HEK293 (cell line): ENCODE results near the gene ICAM3.

Source experiments
- CTCF ChIA-PET: fragments of 350-600 bp; formaldehyde crosslinking; extraction: SDS; loops from one replicate; lab custom pipeline; 2021; ENCODE audit warnings: antibody characterized with exemption; lab: Yijun Ruan, JAX
- POLR2A ChIA-PET: fragments of 300-600 bp; formaldehyde crosslinking; extraction: SDS; loops from one replicate; lab custom pipeline; 2020; ENCODE audit warnings: antibody characterized with exemption, inconsistent platforms; lab: Yijun Ruan, JAX
- H3K27ac ChIP-seq: fragments of 200-500 bp; sonication (Bioruptor generic); 2 replicates; pipeline ENCODE4 v1.5.1; 2014; ENCODE audit warnings: low read depth, low read length, control low read depth, inconsistent platforms; ENCODE audit errors: extremely low read depth
- H3K36me3 ChIP-seq, 2 experiments: fragments of 200-500 bp in 1 of 2; sonication (Bioruptor generic) in 1 of 2; 1 replicate in 1 of 2; 2 replicates in 1 of 2; pipeline ENCODE4 v1.5.1; 2014 to 2017; ENCODE audit warnings: inconsistent platforms in 2 of 2, low read length in 2 of 2; ENCODE audit not compliant: control insufficient read depth in 2 of 2, insufficient read depth in 1 of 2
- H3K4me1 ChIP-seq: fragments of 200-500 bp; sonication (Bioruptor generic); 2 replicates; pipeline ENCODE4 v1.5.1; 2014; ENCODE audit warnings: mild to moderate bottlenecking, low read length, inconsistent platforms; ENCODE audit not compliant: control insufficient read depth, insufficient read depth
- H3K4me3 ChIP-seq: 2 replicates; pipeline ENCODE4 v1.5.1; 2011; ENCODE audit warnings: low read depth, mild to moderate bottlenecking, control low read depth, low read length, moderate library complexity
- H3K9me3 ChIP-seq: fragments of 200-500 bp; sonication (Bioruptor generic); 2 replicates; pipeline ENCODE4 v1.5.1; 2014; ENCODE audit warnings: low read depth, low read length, inconsistent platforms; ENCODE audit not compliant: control insufficient read depth, insufficient read depth
- GLIS1 ChIP-seq: fragments of 450-650 bp; formaldehyde crosslinking; IDR thresholded peaks from 2 replicates; pipeline ENCODE4 v1.5.1; 2016; ENCODE audit warnings: missing biosample characterization, missing genetic modification characterization
- IKZF3 ChIP-seq: fragments of 450-650 bp; IDR thresholded peaks from 2 replicates; pipeline ENCODE4 v1.5.0; 2018; ENCODE audit warnings: missing biosample characterization, mild to moderate bottlenecking, missing genetic modification characterization, moderate library complexity
- KLF9 ChIP-seq: fragments of 450-650 bp; formaldehyde crosslinking; IDR thresholded peaks from 2 replicates; pipeline ENCODE4 v1.5.1; 2016; ENCODE audit warnings: missing biosample characterization, missing genetic modification characterization, low read depth
- MZF1 ChIP-seq: fragments of 450-650 bp; formaldehyde crosslinking; IDR thresholded peaks from 2 replicates; pipeline ENCODE4 v1.5.1; 2017; ENCODE audit warnings: missing biosample characterization, missing genetic modification characterization, borderline replicate concordance
- RBAK ChIP-seq: fragments of 450-650 bp; formaldehyde crosslinking; IDR thresholded peaks from 2 replicates; pipeline ENCODE4 v1.5.1; 2016; ENCODE audit warnings: missing biosample characterization, missing genetic modification characterization
- SCRT1 ChIP-seq: fragments of 450-650 bp; formaldehyde crosslinking; IDR thresholded peaks from 2 replicates; pipeline ENCODE4 v1.5.1; 2016; ENCODE audit warnings: missing biosample characterization, missing genetic modification characterization, borderline replicate concordance
- SP3 ChIP-seq: fragments of 450-650 bp; formaldehyde crosslinking; IDR thresholded peaks from 2 replicates; pipeline ENCODE4 v1.5.1; 2016; ENCODE audit warnings: missing biosample characterization, missing genetic modification characterization
- SP7 ChIP-seq: fragments of 450-650 bp; formaldehyde crosslinking; IDR thresholded peaks from 2 replicates; pipeline ENCODE4 v1.5.1; 2016; ENCODE audit warnings: missing biosample characterization, missing genetic modification characterization
- ZBTB20 ChIP-seq: fragments of 450-650 bp; formaldehyde crosslinking; IDR thresholded peaks from 2 replicates; pipeline ENCODE4 v1.5.1; 2016; ENCODE audit warnings: missing biosample characterization, missing genetic modification characterization
- ZBTB48 ChIP-seq: fragments of 450-650 bp; formaldehyde crosslinking; IDR thresholded peaks from 2 replicates; pipeline ENCODE4 v1.5.1; 2016; ENCODE audit warnings: missing biosample characterization, missing genetic modification characterization
- ZBTB8A ChIP-seq: fragments of 450-650 bp; formaldehyde crosslinking; IDR thresholded peaks from 2 replicates; pipeline ENCODE4 v1.5.1; 2016; ENCODE audit warnings: missing biosample characterization, missing genetic modification characterization
- ZFP41 ChIP-seq: fragments of 450-650 bp; formaldehyde crosslinking; IDR thresholded peaks from 2 replicates; pipeline ENCODE4 v1.5.1; 2016; ENCODE audit warnings: missing biosample characterization, missing genetic modification characterization, borderline replicate concordance
- ZFP69B ChIP-seq: fragments of 450-650 bp; formaldehyde crosslinking; IDR thresholded peaks from 2 replicates; pipeline ENCODE4 v1.5.1; 2016; ENCODE audit warnings: missing biosample characterization, missing genetic modification characterization
- ZIC2 ChIP-seq: fragments of 450-650 bp; formaldehyde crosslinking; IDR thresholded peaks from 2 replicates; pipeline ENCODE4 v1.5.1; 2016; ENCODE audit warnings: missing biosample characterization, missing genetic modification characterization
- ZNF169 ChIP-seq: fragments of 450-650 bp; formaldehyde crosslinking; IDR thresholded peaks from 2 replicates; pipeline ENCODE4 v1.5.1; 2016; ENCODE audit warnings: missing biosample characterization, missing genetic modification characterization
- ZNF184 ChIP-seq: fragments of 450-650 bp; IDR thresholded peaks from 2 replicates; pipeline ENCODE4 v1.5.1; 2018; ENCODE audit warnings: missing biosample characterization, mild to moderate bottlenecking, missing genetic modification characterization
- ZNF248 ChIP-seq: fragments of 450-650 bp; formaldehyde crosslinking; IDR thresholded peaks from 2 replicates; pipeline ENCODE4 v1.5.1; 2017; ENCODE audit warnings: missing biosample characterization, missing genetic modification characterization
- ZNF335 ChIP-seq: fragments of 450-650 bp; formaldehyde crosslinking; conservative IDR thresholded peaks from 2 replicates; pipeline ENCODE4 v1.5.1; 2016; ENCODE audit warnings: missing biosample characterization, missing genetic modification characterization
- ZNF404 ChIP-seq: fragments of 450-650 bp; formaldehyde crosslinking; IDR thresholded peaks from 2 replicates; pipeline ENCODE4 v1.5.1; 2017; ENCODE audit warnings: missing biosample characterization, missing genetic modification characterization
- ZNF473 ChIP-seq: fragments of 450-650 bp; formaldehyde crosslinking; IDR thresholded peaks from 2 replicates; pipeline ENCODE4 v1.5.1; 2017; ENCODE audit warnings: missing biosample characterization, missing genetic modification characterization
- ZNF501 ChIP-seq: fragments of 450-650 bp; formaldehyde crosslinking; IDR thresholded peaks from 2 replicates; pipeline ENCODE4 v1.5.1; 2016; ENCODE audit warnings: missing biosample characterization, missing genetic modification characterization
- ZNF548 ChIP-seq: fragments of 450-650 bp; formaldehyde crosslinking; IDR thresholded peaks from 2 replicates; pipeline ENCODE4 v1.5.1; 2016; ENCODE audit warnings: missing biosample characterization, missing genetic modification characterization
- ZNF610 ChIP-seq: fragments of 450-650 bp; formaldehyde crosslinking; IDR thresholded peaks from 2 replicates; pipeline ENCODE4 v1.5.1; 2016; ENCODE audit warnings: missing biosample characterization, missing genetic modification characterization, borderline replicate concordance
- ZNF623 ChIP-seq: fragments of 450-650 bp; formaldehyde crosslinking; IDR thresholded peaks from 2 replicates; pipeline ENCODE4 v1.5.1; 2016; ENCODE audit warnings: missing biosample characterization, missing genetic modification characterization
- ZXDB ChIP-seq: fragments of 450-650 bp; formaldehyde crosslinking; IDR thresholded peaks from 2 replicates; pipeline ENCODE4 v1.5.1; 2016; ENCODE audit warnings: missing biosample characterization, missing genetic modification characterization
- TF ChIP-seq, protein P1 (sequence below): fragments of 450-650 bp; formaldehyde crosslinking; IDR thresholded peaks from 2 replicates; pipeline ENCODE4 v1.5.1; 2016; ENCODE audit warnings: missing biosample characterization, missing genetic modification characterization
- TF ChIP-seq, protein P2 (sequence below): fragments of 450-650 bp; formaldehyde crosslinking; IDR thresholded peaks from 2 replicates; pipeline ENCODE4 v1.5.1; 2016; ENCODE audit warnings: missing biosample characterization, missing genetic modification characterization
- TF ChIP-seq, protein P3 (sequence below): fragments of 450-650 bp; formaldehyde crosslinking; IDR thresholded peaks from 2 replicates; pipeline ENCODE4 v1.5.1; 2017; ENCODE audit warnings: missing biosample characterization, missing genetic modification characterization

The ICAM3 gene

DNA sequence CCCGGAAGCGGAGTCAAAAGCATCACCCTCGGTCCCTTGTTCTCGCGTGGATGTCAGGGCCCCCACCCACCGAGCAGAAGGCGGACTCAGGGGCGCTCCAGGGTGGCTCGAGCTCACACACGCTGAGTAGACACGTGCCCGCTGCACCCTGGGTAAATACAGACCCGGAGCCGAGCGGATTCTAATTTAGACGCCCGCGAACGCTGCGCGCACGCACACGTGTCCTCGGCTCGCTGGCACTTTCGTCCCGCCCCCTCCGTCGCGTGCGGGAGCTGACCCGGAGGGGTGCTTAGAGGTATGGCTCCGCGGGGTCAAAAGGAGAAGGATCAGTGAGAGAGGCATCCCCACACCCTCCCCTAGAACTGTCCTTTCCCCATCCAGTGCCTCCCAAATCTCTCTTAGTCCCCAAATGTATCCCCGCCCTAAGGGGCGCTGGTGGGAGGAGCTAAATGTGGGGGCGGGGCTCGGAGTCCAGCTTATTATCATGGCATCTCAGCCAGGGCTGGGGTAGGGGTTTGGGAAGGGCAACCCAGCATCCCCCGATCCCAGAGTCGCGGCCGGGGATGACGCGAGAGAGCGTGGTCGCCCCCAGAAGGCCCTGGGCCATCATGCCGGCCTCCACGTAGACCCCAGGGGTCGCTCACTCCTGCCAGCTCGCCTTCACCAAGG, 50.1 kb downstream of the ICAM3 start (continued):
- TF ChIP-seq ZNF169 (no peak), GLIS1 (tag by site-specific recombination) (peak; percentile 81), ZIC2 (tag by site-specific recombination) (peak; percentile 81)

DNA sequence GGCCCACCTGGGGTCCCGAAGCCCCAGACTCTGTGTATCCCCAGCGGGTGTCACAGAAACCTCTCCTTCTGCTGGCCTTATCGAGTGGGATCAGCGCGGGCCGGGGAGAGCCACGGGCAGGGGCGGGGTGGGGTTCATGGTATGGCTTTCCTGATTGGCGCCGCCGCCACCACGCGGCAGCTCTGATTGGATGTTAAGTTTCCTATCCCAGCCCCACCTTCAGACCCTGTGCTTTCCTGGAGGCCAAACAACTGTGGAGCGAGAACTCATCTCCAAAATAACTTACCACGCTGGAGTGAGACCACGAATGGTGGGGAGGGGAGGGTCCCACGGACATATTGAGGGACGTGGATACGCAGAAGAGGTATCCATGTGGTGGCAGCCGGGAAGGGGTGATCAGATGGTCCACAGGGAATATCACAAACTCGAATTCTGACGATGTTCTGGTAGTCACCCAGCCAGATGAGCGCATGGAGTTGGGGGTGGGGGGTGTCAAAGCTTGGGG, 50.7 kb downstream of the ICAM3 start:
- ChIA-PET POLR2A (interaction anchor here (0.5 to 1.7 kb wide), 9 partner anchors 12 to 1120 kb away, joined by 4 to 21 read pairs (median 7); partner anchors contain the start of genes ICAM1, RAVER1 and TYK2), CTCF (interaction anchor here (0.7 to 3.2 kb wide), 10 partner anchors 18 to 128 kb away, joined by 3 to 13 read pairs (median 4); partner anchors contain the start of gene ICAM1)
- no peak overlapping the region for H3K27ac ChIP-seq
- TF ChIP-seq RBAK (tag by site-specific recombination) (no peak), ZBTB48 (tag by site-specific recombination) (0 out of 2 replicates have a peak, but pooled peaks have one; percentile 7), ZNF184 (tag by site-specific recombination) (no peak), ZNF335 (tag by site-specific recombination) (no peak), ZNF623 (tag by site-specific recombination) (no peak), ZNF473 (no peak), ZNF248 (no peak), ZBTB20 (tag by site-specific recombination) (no peak)
- H3K36me3 ChIP-seq = no peaks in the 10 kb centered on the region
- no peaks in the 10 kb centered on the region for H3K9me3 ChIP-seq
- peaks cover 4% of the 10 kb centered on the region; the same call in 1 of the 2 replicates for H3K4me1 ChIP-seq
- H3K4me3 ChIP-seq = no peak overlapping the region

DNA sequence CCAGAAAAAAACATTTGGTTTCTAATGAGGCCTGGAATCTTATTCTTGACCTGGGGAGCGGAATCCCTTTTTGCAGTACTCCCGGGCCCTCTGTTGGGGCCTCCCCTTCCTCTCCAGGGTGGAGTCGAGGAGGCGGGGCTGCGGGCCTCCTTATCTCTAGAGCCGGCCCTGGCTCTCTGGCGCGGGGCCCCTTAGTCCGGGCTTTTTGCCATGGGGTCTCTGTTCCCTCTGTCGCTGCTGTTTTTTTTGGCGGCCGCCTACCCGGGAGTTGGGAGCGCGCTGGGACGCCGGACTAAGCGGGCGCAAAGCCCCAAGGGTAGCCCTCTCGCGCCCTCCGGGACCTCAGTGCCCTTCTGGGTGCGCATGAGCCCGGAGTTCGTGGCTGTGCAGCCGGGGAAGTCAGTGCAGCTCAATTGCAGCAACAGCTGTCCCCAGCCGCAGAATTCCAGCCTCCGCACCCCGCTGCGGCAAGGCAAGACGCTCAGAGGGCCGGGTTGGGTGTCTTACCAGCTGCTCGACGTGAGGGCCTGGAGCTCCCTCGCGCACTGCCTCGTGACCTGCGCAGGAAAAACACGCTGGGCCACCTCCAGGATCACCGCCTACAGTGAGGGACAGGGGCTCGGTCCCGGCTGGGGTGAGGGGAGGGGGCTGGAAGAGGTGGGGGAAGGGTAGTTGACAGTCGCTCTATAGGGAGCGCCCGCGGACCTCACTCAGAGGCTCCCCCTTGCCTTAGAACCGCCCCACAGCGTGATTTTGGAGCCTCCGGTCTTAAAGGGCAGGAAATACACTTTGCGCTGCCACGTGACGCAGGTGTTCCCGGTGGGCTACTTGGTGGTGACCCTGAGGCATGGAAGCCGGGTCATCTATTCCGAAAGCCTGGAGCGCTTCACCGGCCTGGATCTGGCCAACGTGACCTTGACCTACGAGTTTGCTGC, 52.4 kb downstream of the ICAM3 start, which contains the start of gene ICAM4:
Gene ICAM4, plus strand, starts transcription at position 153 of the 935 bp plus-strand sequence. Its CDS starts 58 bp downstream, at position 211.
- ChIA-PET CTCF (interaction anchor here (0.8 to 3.2 kb wide), 6 partner anchors 17 to 104 kb away, joined by 3 to 15 read pairs (median 5); partner anchors contain the start of genes ICAM1 and MRPL4), POLR2A (interaction anchor here (0.5 to 1.2 kb wide), 2 partner anchors 29 to 95 kb away, joined by 3 read pairs; partner anchors contain the start of gene FDX2)
- peak within 1 kb of the TSS; percentile 27; the same call in 1 of the 2 replicates for H3K27ac ChIP-seq
- no peaks in the 10 kb centered on the region for H3K36me3 ChIP-seq
- no peaks in the 10 kb centered on the region for H3K9me3 ChIP-seq
- peaks cover 4% of the 10 kb centered on the region; the same call in 1 of the 2 replicates for H3K4me1 ChIP-seq
- no peak within 1 kb of the TSS for H3K4me3 ChIP-seq
- 0 out of 2 replicates have a peak, but pooled peaks have one; percentile 36 for TF ChIP-seq ZNF501 (tag by site-specific recombination)
- TF ChIP-seq ZNF404 = no peak
- TF ChIP-seq, protein P1, sequence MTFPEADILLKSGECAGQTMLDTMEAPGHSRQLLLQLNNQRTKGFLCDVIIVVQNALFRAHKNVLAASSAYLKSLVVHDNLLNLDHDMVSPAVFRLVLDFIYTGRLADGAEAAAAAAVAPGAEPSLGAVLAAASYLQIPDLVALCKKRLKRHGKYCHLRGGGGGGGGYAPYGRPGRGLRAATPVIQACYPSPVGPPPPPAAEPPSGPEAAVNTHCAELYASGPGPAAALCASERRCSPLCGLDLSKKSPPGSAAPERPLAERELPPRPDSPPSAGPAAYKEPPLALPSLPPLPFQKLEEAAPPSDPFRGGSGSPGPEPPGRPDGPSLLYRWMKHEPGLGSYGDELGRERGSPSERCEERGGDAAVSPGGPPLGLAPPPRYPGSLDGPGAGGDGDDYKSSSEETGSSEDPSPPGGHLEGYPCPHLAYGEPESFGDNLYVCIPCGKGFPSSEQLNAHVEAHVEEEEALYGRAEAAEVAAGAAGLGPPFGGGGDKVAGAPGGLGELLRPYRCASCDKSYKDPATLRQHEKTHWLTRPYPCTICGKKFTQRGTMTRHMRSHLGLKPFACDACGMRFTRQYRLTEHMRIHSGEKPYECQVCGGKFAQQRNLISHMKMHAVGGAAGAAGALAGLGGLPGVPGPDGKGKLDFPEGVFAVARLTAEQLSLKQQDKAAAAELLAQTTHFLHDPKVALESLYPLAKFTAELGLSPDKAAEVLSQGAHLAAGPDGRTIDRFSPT (tag by site-specific recombination) = peak; percentile 64
- peak; percentile 15; the same call in 1 of the 2 replicates for TF ChIP-seq MZF1 (tag by site-specific recombination)
- peak; percentile 19; the same call in 1 of the 2 replicates for TF ChIP-seq KLF9
- TF ChIP-seq IKZF3 (tag by site-specific recombination) = peak; percentile 79
- TF ChIP-seq ZFP69B (tag by site-specific recombination) = 0 out of 2 replicates have a peak, but pooled peaks have one; percentile 25
- peak; percentile 51 for TF ChIP-seq SCRT1 (tag by site-specific recombination)
- peak; percentile 81 for TF ChIP-seq ZXDB (tag by site-specific recombination)
- peak; percentile 99 for TF ChIP-seq ZBTB8A (tag by site-specific recombination)
- TF ChIP-seq, protein P2, sequence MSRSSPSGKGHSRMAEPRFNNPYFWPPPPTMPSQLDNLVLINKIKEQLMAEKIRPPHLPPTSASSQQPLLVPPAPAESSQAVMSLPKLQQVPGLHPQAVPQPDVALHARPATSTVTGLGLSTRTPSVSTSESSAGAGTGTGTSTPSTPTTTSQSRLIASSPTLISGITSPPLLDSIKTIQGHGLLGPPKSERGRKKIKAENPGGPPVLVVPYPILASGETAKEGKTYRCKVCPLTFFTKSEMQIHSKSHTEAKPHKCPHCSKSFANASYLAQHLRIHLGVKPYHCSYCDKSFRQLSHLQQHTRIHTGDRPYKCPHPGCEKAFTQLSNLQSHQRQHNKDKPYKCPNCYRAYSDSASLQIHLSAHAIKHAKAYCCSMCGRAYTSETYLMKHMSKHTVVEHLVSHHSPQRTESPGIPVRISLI = no peak
- peak; percentile 78; the same call in 1 of the 2 replicates for TF ChIP-seq SP7 (tag by site-specific recombination)
- TF ChIP-seq ZNF548 = no peak
- peak; percentile 79 for TF ChIP-seq ZNF610 (tag by site-specific recombination)
- no peak for TF ChIP-seq ZFP41 (tag by site-specific recombination)
- TF ChIP-seq, protein P3, sequence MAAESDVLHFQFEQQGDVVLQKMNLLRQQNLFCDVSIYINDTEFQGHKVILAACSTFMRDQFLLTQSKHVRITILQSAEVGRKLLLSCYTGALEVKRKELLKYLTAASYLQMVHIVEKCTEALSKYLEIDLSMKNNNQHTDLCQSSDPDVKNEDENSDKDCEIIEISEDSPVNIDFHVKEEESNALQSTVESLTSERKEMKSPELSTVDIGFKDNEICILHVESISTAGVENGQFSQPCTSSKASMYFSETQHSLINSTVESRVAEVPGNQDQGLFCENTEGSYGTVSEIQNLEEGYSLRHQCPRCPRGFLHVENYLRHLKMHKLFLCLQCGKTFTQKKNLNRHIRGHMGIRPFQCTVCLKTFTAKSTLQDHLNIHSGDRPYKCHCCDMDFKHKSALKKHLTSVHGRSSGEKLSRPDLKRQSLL = peak; percentile 49
- peak; percentile 74; the same call in 1 of the 2 replicates for TF ChIP-seq SP3
